SJSA1 (cell line): ENCODE data around the gene S100A3. TPM values are rescaled to one million over a fixed set of nuclear protein-coding genes. Genes with fewer than 3 reads are reported as not detected.
"Not testable (repeated sequence)": the region's sequence is repeated elsewhere in the genome, so short reads cannot be mapped to it uniquely, and the experiment has no call there.

ENCODE experiments used
- DNase-seq, 2 experiments: peaks; one replicate each; pipeline ENCODE4 v3.0.0-alpha.2; 2015 to 2020; ENCODE audit warnings: low spot score in 2 of 2, low read depth in 1 of 2
- H3K27ac ChIP-seq: fragments of 250-450 bp; sonication (Bioruptor Pico); 2 replicates; pipeline ENCODE4 v1.5.1; 2020; ENCODE audit warnings: mild to moderate bottlenecking, moderate library complexity
- H3K27me3 ChIP-seq: fragments of 250-450 bp; sonication (Bioruptor Pico); replicated peaks from 2 replicates; pipeline ENCODE4 v1.5.1; 2020; ENCODE audit warnings: mild to moderate bottlenecking, moderate library complexity
- H3K36me3 ChIP-seq: fragments of 250-450 bp; sonication (Bioruptor Pico); 2 replicates; pipeline ENCODE4 v1.5.1; 2020; ENCODE audit warnings: mild to moderate bottlenecking
- H3K4me1 ChIP-seq: fragments of 250-450 bp; sonication (Bioruptor Pico); replicated peaks from 2 replicates; pipeline ENCODE4 v1.6.1; 2021; ENCODE audit warnings: mild to moderate bottlenecking
- H3K4me3 ChIP-seq: fragments of 250-450 bp; sonication (Bioruptor Pico); 2 replicates; pipeline ENCODE4 v1.5.1; 2020; ENCODE audit warnings: mild to moderate bottlenecking
- H3K9me3 ChIP-seq: fragments of 250-450 bp; sonication (Bioruptor Pico); replicated peaks from 2 replicates; pipeline ENCODE4 v1.5.1; 2020; ENCODE audit warnings: mild to moderate bottlenecking
- total RNA-seq: library from RNA; depleted of rRNA; stranded (reverse); fragments of >200 nt; shearing (Covaris generic); gene quantifications from 2 replicates; pipeline ENCODE4 v1.2.3, GENCODE V29; 2014; rRNA removed

The S100A3 gene
- total RNA-seq, result 0.31 and 2.9 TPM in 2 replicates

DNA sequence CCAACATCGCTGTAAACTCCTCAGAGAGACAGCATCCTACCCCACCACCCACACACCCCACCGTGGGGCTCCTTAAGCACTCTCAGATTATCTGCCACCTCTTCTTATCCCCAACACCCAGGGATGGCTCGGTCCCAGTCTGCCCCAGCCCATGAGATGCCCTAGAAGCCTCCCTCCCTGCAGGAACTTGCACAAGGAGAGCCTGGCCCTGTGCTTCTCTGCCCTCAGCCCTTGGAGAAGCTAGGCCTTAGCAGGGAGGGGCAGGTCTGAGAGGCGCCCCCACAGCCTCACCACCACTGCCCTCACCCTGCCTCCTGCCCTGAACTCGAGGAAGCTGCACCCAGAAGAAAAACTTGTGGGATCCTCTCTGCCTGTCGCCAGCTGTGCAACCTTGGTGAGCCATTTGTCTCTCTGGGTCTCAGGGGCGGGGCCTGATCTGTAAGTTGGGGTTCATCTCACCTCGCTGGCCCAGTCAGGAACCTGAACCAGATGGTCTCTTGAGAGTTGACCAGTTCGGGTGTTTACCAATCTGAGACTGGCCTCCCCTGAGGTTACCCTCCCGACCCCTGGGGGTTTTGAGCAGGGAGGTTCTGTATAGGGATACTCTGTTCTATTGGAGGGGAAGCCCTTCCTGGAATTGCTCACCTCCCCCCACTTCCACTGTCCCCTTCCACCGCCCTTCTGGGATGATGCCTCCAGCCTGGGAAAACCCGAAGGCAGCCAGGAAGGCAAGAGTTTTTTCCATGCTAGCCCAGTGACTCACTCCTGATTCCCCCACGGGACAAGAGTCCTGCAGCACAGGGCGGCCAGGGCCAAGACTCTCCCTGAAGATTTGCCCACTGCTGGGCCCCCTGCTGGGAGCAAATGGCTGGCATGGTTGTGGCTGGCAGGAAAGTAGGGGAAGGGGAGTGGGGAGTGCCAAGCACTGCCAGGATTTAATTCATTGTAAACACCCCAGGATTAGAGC is at the start of gene S100A3:
S100A3 (minus strand) TSS at position 537 of the 967 bp plus-strand sequence. CDS start 773 bp downstream, outside the sequence.
- peak within 1 kb of the TSS; percentile 75 for H3K27ac ChIP-seq
- no peaks in the 10 kb centered on the region for H3K27me3 ChIP-seq
- no peaks in the 10 kb centered on the region for H3K9me3 ChIP-seq
- H3K36me3 ChIP-seq, result no peaks in the 10 kb centered on the region
- no peak within 1 kb of the TSS for H3K4me3 ChIP-seq
- peak; percentile 84 to 94 for DNase-seq
- H3K4me1 ChIP-seq, result peaks cover 62% of the 10 kb centered on the region

GRCh38 chr1:153598309-153599172 is 49.5 kb upstream of the S100A3 start:
- H3K4me1 ChIP-seq, result no peaks in the 10 kb centered on the region
- no peaks in the 10 kb centered on the region for H3K27me3 ChIP-seq
- no peak for DNase-seq
- no peaks in the 10 kb centered on the region for H3K9me3 ChIP-seq
- no peak overlapping the region for H3K4me3 ChIP-seq
- H3K27ac ChIP-seq, result no peak overlapping the region
- no peaks in the 10 kb centered on the region for H3K36me3 ChIP-seq

GRCh38 chr1:153597206-153597605 is 48.1 kb upstream of the S100A3 start:
- no peak overlapping the region for H3K4me3 ChIP-seq
- H3K4me1 ChIP-seq, result no peaks in the 10 kb centered on the region
- H3K27ac ChIP-seq, result no peak overlapping the region
- DNase-seq, result no peak
- H3K36me3 ChIP-seq, result no peaks in the 10 kb centered on the region
- H3K27me3 ChIP-seq, result no peaks in the 10 kb centered on the region
- no peaks in the 10 kb centered on the region for H3K9me3 ChIP-seq

- Histone ChIP-seq H3K4me1 (no peaks in the 10 kb centered on the region), H3K9me3 (no peaks in the 10 kb centered on the region), H3K36me3 (no peaks in the 10 kb centered on the region), H3K27ac (no peak overlapping the region), H3K27me3 (no peaks in the 10 kb centered on the region), H3K4me3 (no peak overlapping the region)
- no peak for DNase-seq
Measured at GRCh38 chr1:153592748-153593147, 43.7 kb upstream of the S100A3 start.

DNA sequence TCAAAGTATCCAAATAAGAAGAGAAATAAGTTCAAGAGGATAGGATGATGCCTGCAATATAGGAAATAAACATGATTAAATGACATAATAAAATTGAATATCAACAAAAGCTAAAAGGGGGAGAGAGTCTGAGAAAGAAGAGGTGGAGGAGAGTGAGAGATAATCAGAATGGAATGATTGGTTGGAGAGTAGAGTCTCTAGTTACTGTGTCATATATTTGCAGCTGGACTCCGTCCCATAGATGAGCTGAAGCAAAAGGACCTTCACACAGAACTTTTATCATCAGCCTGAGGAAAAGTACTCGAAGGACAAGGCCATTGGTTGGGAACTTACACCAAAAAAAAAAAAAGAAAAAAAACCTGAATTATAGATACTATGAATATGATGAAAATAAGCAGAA is 39.4 kb upstream of the S100A3 start:
- H3K9me3 ChIP-seq, result no peaks in the 10 kb centered on the region
- H3K27ac ChIP-seq, result no peak overlapping the region
- no peak for DNase-seq
- no peaks in the 10 kb centered on the region for H3K27me3 ChIP-seq
- H3K4me3 ChIP-seq, result no peak overlapping the region
- H3K36me3 ChIP-seq, result no peaks in the 10 kb centered on the region
- H3K4me1 ChIP-seq, result no peaks in the 10 kb centered on the region

DNA sequence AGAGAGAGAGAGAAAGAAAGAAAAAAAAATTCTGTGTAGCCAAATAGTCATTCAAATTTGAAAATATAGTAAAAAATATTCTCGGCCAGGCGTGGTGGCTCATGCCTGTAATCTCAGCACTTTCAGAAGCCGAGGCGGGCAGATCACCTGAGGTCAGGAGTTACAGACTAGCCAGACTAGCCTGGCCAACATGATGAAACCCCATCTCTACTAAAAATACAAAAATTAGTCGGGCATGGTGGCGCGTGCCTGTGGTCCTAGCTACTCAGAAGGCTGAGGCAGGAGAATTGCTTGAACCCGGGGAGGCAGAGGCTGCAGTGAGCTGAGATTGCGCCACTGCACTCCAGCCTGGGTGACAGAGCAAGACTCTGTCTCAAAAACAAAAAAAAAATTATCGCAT is 39.0 kb upstream of the S100A3 start:
- H3K27me3 ChIP-seq, H3K9me3 ChIP-seq, H3K4me3 ChIP-seq, H3K36me3 ChIP-seq, DNase-seq, H3K4me1 ChIP-seq, H3K27ac ChIP-seq: not testable (repeated sequence)

DNA sequence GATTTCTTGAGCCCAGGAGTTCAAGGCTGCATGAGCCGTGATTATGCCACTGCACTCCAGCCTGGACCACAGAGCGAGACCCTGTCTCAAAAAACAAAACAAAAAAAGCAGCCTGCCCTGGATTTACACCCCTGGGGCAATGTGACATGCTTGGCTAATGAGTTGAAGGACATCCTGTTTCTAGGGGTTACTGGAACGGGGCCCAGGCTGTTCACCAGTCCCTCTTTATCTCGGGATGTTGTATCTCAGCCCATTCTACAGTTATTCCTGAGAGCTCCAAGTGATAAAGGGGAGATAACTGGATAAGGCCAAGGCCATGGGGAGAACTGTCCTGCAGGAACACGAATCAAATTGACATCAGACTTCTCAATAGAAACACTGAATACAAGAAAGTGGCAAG is 38.3 kb upstream of the S100A3 start:
- DNase-seq, result no peak
- H3K27me3 ChIP-seq, result no peaks in the 10 kb centered on the region
- no peaks in the 10 kb centered on the region for H3K9me3 ChIP-seq
- no peak overlapping the region for H3K4me3 ChIP-seq
- no peak overlapping the region for H3K27ac ChIP-seq
- no peaks in the 10 kb centered on the region for H3K36me3 ChIP-seq
- H3K4me1 ChIP-seq, result no peaks in the 10 kb centered on the region

DNA sequence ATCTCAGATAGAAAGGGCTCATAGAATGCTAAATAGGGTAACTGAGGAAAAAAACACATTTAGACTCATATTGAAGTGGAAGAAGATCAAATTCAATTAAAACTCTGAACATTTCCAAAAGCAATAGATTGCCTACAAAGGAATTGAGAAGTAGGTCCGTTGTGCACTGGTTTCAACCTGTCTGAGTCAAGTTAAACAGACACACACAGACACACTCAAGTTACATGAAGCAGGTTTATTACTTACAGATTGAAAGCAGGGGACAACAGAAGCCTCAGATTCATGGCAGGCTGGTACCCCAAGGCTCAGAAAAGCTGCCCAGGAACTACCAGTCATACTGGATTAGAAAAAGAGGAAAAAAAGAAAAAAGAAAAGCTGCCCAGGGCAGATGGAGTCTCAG is 37.3 kb upstream of the S100A3 start:
- no peak overlapping the region for H3K27ac ChIP-seq
- no peaks in the 10 kb centered on the region for H3K36me3 ChIP-seq
- no peaks in the 10 kb centered on the region for H3K4me1 ChIP-seq
- H3K27me3 ChIP-seq, result no peaks in the 10 kb centered on the region
- no peak overlapping the region for H3K4me3 ChIP-seq
- H3K9me3 ChIP-seq, result no peaks in the 10 kb centered on the region
- DNase-seq, result no peak

- Histone ChIP-seq H3K4me1 (no peaks in the 10 kb centered on the region), H3K9me3 (no peaks in the 10 kb centered on the region), H3K27me3 (no peaks in the 10 kb centered on the region), H3K36me3 (no peaks in the 10 kb centered on the region), H3K27ac (no peak overlapping the region), H3K4me3 (no peak overlapping the region)
- no peak for DNase-seq
Measured at GRCh38 chr1:153585006-153585405, 35.9 kb upstream of the S100A3 start.

DNA sequence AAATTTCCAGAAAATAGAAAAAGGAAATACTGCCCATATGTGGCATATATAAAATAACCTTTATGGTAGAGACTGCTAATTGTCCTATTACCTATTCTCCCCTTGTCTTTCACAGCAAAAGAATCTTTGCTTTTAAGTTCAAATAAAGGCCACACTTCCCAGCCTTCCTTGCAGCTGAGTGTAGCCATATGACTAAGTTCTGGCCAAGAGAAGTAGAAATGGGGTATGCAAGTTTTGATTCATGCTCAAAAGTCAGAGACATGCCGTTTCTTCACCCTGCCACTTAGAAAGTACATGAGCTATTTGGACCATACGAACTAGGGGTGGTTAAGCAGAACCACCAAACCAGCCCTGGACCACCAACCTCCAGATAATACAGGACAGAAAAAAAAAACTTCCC is 34.9 kb upstream of the S100A3 start:
- H3K36me3 ChIP-seq, result no peaks in the 10 kb centered on the region
- DNase-seq, result no peak

GRCh38 chr1:153583514-153583913 is 34.5 kb upstream of the S100A3 start:
- not testable (repeated sequence) for H3K36me3 ChIP-seq, DNase-seq, H3K4me1 ChIP-seq, H3K27me3 ChIP-seq, H3K27ac ChIP-seq, H3K9me3 ChIP-seq, H3K4me3 ChIP-seq

More for the DNA sequence above, 34.9 kb upstream of the S100A3 start:
- Histone ChIP-seq H3K27ac (no peak overlapping the region), H3K9me3 (no peaks in the 10 kb centered on the region), H3K4me1 (peaks cover 3% of the 10 kb centered on the region), H3K27me3 (no peaks in the 10 kb centered on the region), H3K4me3 (no peak overlapping the region)

DNA sequence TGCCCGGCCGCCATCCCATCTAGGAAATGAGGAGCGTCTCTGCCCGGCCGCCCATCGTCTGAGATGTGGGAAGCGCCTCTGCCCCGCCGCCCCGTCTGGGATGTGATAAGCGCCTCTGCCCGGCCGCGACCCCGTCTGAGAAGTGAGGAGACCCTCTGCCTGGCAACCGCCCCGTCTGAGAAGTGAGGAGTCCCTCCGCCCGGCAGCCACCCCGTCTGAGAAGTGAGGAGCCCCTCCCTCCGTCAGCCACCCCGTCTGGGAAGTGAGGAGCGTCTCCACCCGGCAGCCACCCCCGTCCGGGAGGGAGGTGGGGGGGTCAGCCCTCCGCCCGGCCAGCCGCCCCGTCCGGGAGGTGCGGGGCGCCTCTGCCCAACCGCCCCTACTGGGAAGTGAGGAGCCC is 33.8 kb upstream of the S100A3 start:
- not testable (repeated sequence) for H3K36me3 ChIP-seq, H3K27ac ChIP-seq, H3K9me3 ChIP-seq, H3K4me3 ChIP-seq, DNase-seq, H3K27me3 ChIP-seq
- peaks cover 14% of the 10 kb centered on the region for H3K4me1 ChIP-seq

DNA sequence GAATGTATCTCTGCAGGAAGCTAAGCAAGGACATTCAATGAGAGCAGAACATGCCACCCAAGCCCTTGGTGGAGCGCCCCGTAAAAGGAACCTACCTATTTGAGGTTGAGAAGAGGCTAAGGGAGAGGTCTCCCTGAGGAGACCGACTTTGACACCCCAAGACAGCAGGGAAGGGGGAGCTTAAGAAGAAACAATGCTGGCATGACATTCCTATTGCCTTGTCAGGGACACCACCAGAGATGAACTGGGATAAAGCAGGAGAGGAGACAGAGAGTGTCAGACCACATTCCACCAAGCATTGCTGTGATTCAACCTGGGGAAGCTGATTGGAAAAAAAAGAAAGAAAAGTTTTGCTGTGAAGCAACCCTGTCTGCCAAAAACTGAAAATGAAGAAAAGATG is 29.9 kb upstream of the S100A3 start:
- Histone ChIP-seq H3K36me3 (no peaks in the 10 kb centered on the region), H3K9me3 (no peaks in the 10 kb centered on the region), H3K4me1 (peaks cover 20% of the 10 kb centered on the region), H3K27me3 (no peaks in the 10 kb centered on the region), H3K27ac (peak overlapping the region; percentile 2; the same call in 1 of the 2 replicates), H3K4me3 (no peak overlapping the region)
- no peak for DNase-seq

DNA sequence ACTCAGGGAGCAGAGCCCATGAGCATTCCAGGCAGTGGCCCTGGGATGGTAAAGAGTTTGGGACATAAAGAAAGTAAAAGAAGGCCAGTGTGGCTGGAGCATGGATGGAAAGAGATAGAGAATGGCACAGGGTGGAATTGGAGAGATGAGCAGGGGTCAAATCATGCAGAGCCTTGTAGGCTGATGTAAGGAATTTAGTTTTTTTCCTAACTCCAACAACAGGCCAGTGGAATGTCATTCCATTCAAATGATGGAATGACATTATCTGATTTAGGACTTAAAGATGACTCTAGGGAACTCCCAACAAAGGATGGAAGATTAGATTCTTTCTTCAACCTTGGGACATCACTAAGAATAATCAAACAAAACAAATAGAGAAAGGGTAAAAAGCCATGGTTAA is 29.4 kb upstream of the S100A3 start:
- Histone ChIP-seq H3K4me1 (peaks cover 20% of the 10 kb centered on the region), H3K27ac (peak overlapping the region; percentile 31; the same call in 1 of the 2 replicates), H3K27me3 (no peaks in the 10 kb centered on the region), H3K9me3 (no peaks in the 10 kb centered on the region), H3K36me3 (no peaks in the 10 kb centered on the region), H3K4me3 (no peak overlapping the region)
- peak in 1 of 2 experiments; percentile 29 for DNase-seq
